Measurements from ENCODE around the gene KLHL29.

- no peak for TF ChIP-seq POLR2A (IDR thresholded peaks at IDR 0.05; ENCODE audit: low read depth, low read length)
- no peak for TF ChIP-seq TAF1 (IDR thresholded peaks at IDR 0.05; ENCODE audit: borderline replicate concordance, low read depth, low read length)
- no peak for TF ChIP-seq POLR2AphosphoS5 (IDR thresholded peaks at IDR 0.05; ENCODE audit: low read depth, low read length)
Measured at GRCh38 chr2:23562143-23562542, 177.2 kb downstream of the KLHL29 start.
